ENCODE data around the gene HNRNPDL. TPM values are rescaled to one million over a fixed set of nuclear protein-coding genes. Genes with fewer than 3 reads are reported as not detected.

Gene HNRNPDL
- total and polyA plus RNA-seq, 2 of the 13 experiments (the other 11 are each of a cell fraction or from before 2014, with no cell fraction given) = 167 to 414 TPM

GRCh38 chr4:82434949-82435348, 4.7 kb upstream of the HNRNPDL start (continued):
- TF ChIP-seq HOXA3 (CRISPR knock-in tag; IDR thresholded peaks at IDR 0.05) (peak; percentile 58; the same call in 1 of the 2 replicates), TEAD2 (CRISPR knock-in tag; IDR thresholded peaks at IDR 0.05) (no peak), SYNCRIP (IDR thresholded peaks at IDR 0.05; ENCODE audit: insufficient read depth, low read depth, low read length) (no peak), ZNF318 (CRISPR knock-in tag; IDR thresholded peaks at IDR 0.05) (no peak), ZNF780A (CRISPR knock-in tag; IDR thresholded peaks at IDR 0.05) (no peak), FOXO4 (CRISPR knock-in tag; conservative IDR thresholded peaks at IDR 0.05) (no peak), ZNF570 (CRISPR knock-in tag; IDR thresholded peaks at IDR 0.05; ENCODE audit: borderline replicate concordance) (no peak), AFF4 (CRISPR knock-in tag; IDR thresholded peaks at IDR 0.05) (no peak), ZNF101 (CRISPR knock-in tag; IDR thresholded peaks at IDR 0.05; ENCODE audit: borderline replicate concordance, low read depth) (no peak), GTF2F1 (IDR thresholded peaks at IDR 0.05; ENCODE audit: low read length) (no peak), ZNF207 (IDR thresholded peaks at IDR 0.05; ENCODE audit: borderline replicate concordance) (no peak), ZNF484 (CRISPR knock-in tag; IDR thresholded peaks at IDR 0.05; ENCODE audit: borderline replicate concordance, low read depth) (no peak)
